OCI-LY1 (cell line): ENCODE data around the gene SNTG2.

ENCODE experiments used
- EZH2 ChIP-seq: fragments of 200-600 bp; sonication (generic), shearing (Covaris generic); IDR thresholded peaks from 2 replicates; pipeline ENCODE4 v1.8.0; 2017; ENCODE audit warnings: borderline replicate concordance, mixed run types, mild to moderate bottlenecking, antibody characterized with exemption, low read length, moderate library complexity, mixed read lengths
- TF ChIP-seq, protein P1 (sequence below): fragments of 200-600 bp; sonication (generic), shearing (Covaris generic); IDR thresholded peaks from 2 replicates; pipeline ENCODE4 v1.5.1; 2017; ENCODE audit warnings: mild to moderate bottlenecking, antibody characterized with exemption, low read length, moderate library complexity, mixed read lengths

DNA sequence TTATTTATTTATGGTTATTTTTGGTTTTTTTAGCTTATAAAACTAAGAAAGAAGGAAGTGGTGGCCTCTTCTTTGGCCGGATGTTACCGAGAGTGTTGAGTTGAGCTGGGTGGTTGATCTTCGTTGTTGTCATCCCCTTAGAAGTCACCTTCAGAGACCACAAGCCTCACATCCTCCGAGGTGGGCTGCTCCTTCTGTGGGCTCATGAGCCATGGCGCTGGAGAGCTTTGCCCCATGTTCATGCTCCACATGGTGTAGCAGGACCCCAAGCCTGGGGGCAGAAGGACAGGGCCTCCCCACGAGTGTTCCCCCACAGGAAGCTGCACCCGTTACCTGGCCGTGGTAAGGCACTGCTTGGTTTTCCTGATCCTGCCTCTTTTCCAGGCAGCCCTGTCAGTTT is 23.4 kb downstream of the SNTG2 start:
- TF ChIP-seq, protein P1, sequence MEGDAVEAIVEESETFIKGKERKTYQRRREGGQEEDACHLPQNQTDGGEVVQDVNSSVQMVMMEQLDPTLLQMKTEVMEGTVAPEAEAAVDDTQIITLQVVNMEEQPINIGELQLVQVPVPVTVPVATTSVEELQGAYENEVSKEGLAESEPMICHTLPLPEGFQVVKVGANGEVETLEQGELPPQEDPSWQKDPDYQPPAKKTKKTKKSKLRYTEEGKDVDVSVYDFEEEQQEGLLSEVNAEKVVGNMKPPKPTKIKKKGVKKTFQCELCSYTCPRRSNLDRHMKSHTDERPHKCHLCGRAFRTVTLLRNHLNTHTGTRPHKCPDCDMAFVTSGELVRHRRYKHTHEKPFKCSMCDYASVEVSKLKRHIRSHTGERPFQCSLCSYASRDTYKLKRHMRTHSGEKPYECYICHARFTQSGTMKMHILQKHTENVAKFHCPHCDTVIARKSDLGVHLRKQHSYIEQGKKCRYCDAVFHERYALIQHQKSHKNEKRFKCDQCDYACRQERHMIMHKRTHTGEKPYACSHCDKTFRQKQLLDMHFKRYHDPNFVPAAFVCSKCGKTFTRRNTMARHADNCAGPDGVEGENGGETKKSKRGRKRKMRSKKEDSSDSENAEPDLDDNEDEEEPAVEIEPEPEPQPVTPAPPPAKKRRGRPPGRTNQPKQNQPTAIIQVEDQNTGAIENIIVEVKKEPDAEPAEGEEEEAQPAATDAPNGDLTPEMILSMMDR: no peak
- TF ChIP-seq EZH2: no peak
